ENCODE data around the gene KBTBD7. TPM values are rescaled to one million over a fixed set of nuclear protein-coding genes. Genes with fewer than 3 reads are reported as not detected.

Gene KBTBD7
- total and polyA plus RNA-seq, 2 donors (not counting 3 experiments of a cell fraction or from before 2014, with no cell fraction given) = 2.1 to 4.4 TPM

GRCh38 chr13:41145136-41145908 is 49.0 kb downstream of the KBTBD7 start:
- ChIA-PET CTCF (no interaction called here), POLR2A (no interaction called here)
- Histone ChIP-seq H3K9ac (replicated peaks; ENCODE audit: extremely low read depth, insufficient read depth, low read length) (no peak overlapping the region), H2AFZ (ENCODE audit: low read depth, low read length) (no peak overlapping the region), H3K9me1 (replicated peaks; ENCODE audit: control insufficient read depth, extremely low read depth, insufficient read depth, low read length) (no peaks in the 10 kb centered on the region), H3K79me2 (ENCODE audit: control insufficient read depth, insufficient read depth, low read length) (no peaks in the 10 kb centered on the region), H3K27me3 (ENCODE audit: control insufficient read depth in 2 of 2, insufficient read depth in 2 of 2, low read length in 2 of 2) (no peaks in the 10 kb centered on the region), H3K4me3 (replicated peaks in 1 of 3; ENCODE audit: insufficient read depth in 1 of 3, low read depth in 1 of 3, low read length in 3 of 3) (no peak overlapping the region), H3K27ac (ENCODE audit: insufficient read depth, low read depth, low read length) (no peak overlapping the region), H3K4me2 (ENCODE audit: insufficient read depth, low read length) (no peak overlapping the region), H3K4me1 (ENCODE audit: control insufficient read depth, extremely low read depth, insufficient read depth, low read length) (no peaks in the 10 kb centered on the region), H4K20me1 (replicated peaks; ENCODE audit: control insufficient read depth, extremely low read depth, insufficient read depth, low read length) (no peaks in the 10 kb centered on the region), H3K36me3 (ENCODE audit: control insufficient read depth in 2 of 2, extremely low read depth in 1 of 2, insufficient read depth in 2 of 2, low read length in 2 of 2) (no peaks in the 10 kb centered on the region), H3K9me3 (replicated peaks; ENCODE audit: control insufficient read depth, insufficient read depth, low read length) (peaks cover 5% of the 10 kb centered on the region)
- BruUV-seq (replicated peaks) = no TSS peak
- TF ChIP-seq CTCF (IDR thresholded peaks at IDR 0.05; ENCODE audit: extremely low read depth in 1 of 2, insufficient read depth in 1 of 2, low read depth in 1 of 2, low read length in 2 of 2) (no peak), JUN (IDR thresholded peaks at IDR 0.05; ENCODE audit: borderline replicate concordance, insufficient read depth, insufficient read length, low read depth) (no peak), POLR2AphosphoS5 (IDR thresholded peaks at IDR 0.05; ENCODE audit: insufficient read depth, low read depth, low read length) (no peak), POLR2A (IDR thresholded peaks at IDR 0.05; ENCODE audit: low read depth, low read length) (no peak), FOS (IDR thresholded peaks at IDR 0.05; ENCODE audit: borderline replicate concordance, insufficient read depth, low read length) (no peak), EZH2 (IDR thresholded peaks at IDR 0.05; ENCODE audit: borderline replicate concordance, low read depth, low read length, severe bottlenecking) (no peak), MYC (IDR thresholded peaks at IDR 0.05; ENCODE audit: low read depth, low read length) (no peak), GATA2 (IDR thresholded peaks at IDR 0.05; ENCODE audit: insufficient read depth, insufficient read length, low read depth, low read length) (no peak), MAX (IDR thresholded peaks at IDR 0.05; ENCODE audit: insufficient read depth, insufficient read length) (no peak)
- dilution Hi-C loops (cut with MboI; ENCODE audit: extremely low pct_ligation_motif_present, low sequenced_read_pairs) (no loop called here), intact Hi-C loops (cut with micrococcal nuclease) (no loop called here)
- FAIRE-seq = no peak
- DNase-seq (ENCODE audit: low read depth, low spot score) = no peak

Data from endothelial cell of umbilical vein (primary cell).